AG09319 (cell line): ENCODE results near the gene ATP5F1D.

Experiments
- DNase-seq: peaks from one replicate; pipeline ENCODE4 v3.0.0-alpha.2; 2010; ENCODE audit warnings: low read depth; ENCODE audit errors: extremely low read depth
- CTCF ChIP-seq: IDR thresholded peaks from 2 replicates; pipeline ENCODE4 v1.5.1; 2011; ENCODE audit warnings: low read depth, mild to moderate bottlenecking, inconsistent platforms, low read length, moderate library complexity

The ATP5F1D gene

GRCh38 chr19:1231729-1232637, 9.6 kb upstream of the ATP5F1D start:
- no peak for DNase-seq
- no peak for TF ChIP-seq CTCF

DNA sequence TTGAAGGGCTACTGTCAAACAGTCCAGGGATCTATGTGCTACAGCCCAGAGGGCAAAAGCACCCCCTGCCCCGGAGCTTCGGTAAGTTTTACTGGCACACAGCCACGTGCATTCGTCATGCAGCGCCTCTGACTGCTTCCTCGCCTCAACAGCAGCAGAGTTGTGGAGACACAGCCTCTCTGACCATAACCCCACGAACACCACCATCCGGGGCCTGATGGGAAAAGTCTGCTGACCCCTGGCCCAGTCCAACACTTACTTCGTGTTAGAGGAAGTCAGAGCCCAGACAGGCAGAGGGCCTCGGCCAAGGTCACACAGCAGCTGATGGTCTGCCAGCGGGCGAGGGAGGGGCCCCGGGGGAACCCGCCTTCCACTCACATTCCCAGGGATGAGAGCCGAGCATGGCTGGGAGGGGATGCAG, 8.9 kb upstream of the ATP5F1D start:
- no peak for DNase-seq
- TF ChIP-seq CTCF = no peak

DNA sequence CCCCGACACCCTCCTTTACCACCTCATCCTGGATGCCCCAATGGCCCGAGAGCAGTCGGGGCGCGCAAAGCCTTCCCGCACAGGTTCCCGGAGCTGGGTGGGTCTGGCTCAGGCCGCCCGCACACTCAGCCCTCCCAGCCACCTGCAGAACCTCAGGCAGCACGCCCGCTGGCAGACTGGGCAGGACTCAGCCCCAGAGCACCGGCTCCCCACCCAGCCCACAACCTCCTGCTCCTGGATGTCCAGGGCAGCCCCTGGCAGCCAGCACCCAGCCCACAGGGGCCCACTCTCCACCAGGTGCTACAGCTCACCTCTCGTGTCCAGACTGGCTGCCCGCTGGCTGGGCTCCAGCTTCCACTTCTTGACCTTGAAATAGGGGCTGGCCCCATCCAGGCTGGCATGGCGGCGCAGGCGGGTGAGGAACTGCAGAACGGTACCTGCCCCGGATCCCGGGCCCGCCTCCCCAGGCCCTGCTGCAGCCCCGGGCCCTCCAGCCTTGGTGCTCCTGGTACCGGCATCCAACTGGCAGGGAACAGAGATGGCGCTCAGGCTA, 8.4 kb upstream of the ATP5F1D start:
- no peak for DNase-seq
- TF ChIP-seq CTCF = no peak

- no peak for TF ChIP-seq CTCF
Observed at GRCh38 chr19:1234051-1234954, 7.2 kb upstream of the ATP5F1D start.

GRCh38 chr19:1234955-1235380, 6.6 kb upstream of the ATP5F1D start:
- DNase-seq = no peak
- TF ChIP-seq CTCF = no peak

More at GRCh38 chr19:1234051-1234954, 7.2 kb upstream of the ATP5F1D start:
- no peak for DNase-seq

GRCh38 chr19:1235625-1236538, 5.7 kb upstream of the ATP5F1D start:
- DNase-seq = no peak
- no peak for TF ChIP-seq CTCF
